RWPE2 (cell line): Measurements from ENCODE around the gene PIH1D1.

ENCODE experiments used
- ATAC-seq: fragments of 200-7000 bp; cut with Tn5 transposase; 3 replicates; pipeline ENCODE4 v1.9.1; 2021; ENCODE audit warnings: low read depth
- DNase-seq: peaks from one replicate; pipeline ENCODE4 v3.0.0-alpha.2; 2020; ENCODE audit warnings: low spot score
- H3K27ac ChIP-seq: fragments of 450-650 bp; 2 replicates; pipeline ENCODE4 v1.5.1; 2017; ENCODE audit warnings: mild to moderate bottlenecking; ENCODE audit not compliant: poor library complexity, severe bottlenecking
- H3K27me3 ChIP-seq: fragments of 250-450 bp; sonication (Bioruptor Pico); 2 replicates; pipeline ENCODE4 v1.5.1; 2021; ENCODE audit warnings: mild to moderate bottlenecking, moderate library complexity; ENCODE audit not compliant: insufficient read depth, poor library complexity, severe bottlenecking
- H3K36me3 ChIP-seq: fragments of 250-450 bp; sonication (Bioruptor Pico); 2 replicates; pipeline ENCODE4 v1.5.1; 2020; ENCODE audit warnings: low read depth, mild to moderate bottlenecking, moderate library complexity
- H3K4me1 ChIP-seq: fragments of 250-450 bp; sonication (Bioruptor Pico); 2 replicates; pipeline ENCODE4 v1.5.1; 2021; ENCODE audit warnings: mild to moderate bottlenecking, moderate library complexity; ENCODE audit not compliant: insufficient read depth, poor library complexity, severe bottlenecking
- H3K4me3 ChIP-seq: fragments of 250-450 bp; sonication (Bioruptor Pico); 2 replicates; pipeline ENCODE4 v1.5.1; 2021; ENCODE audit warnings: mild to moderate bottlenecking, moderate library complexity; ENCODE audit not compliant: severe bottlenecking
- H3K9me3 ChIP-seq: fragments of 250-450 bp; sonication (Bioruptor Pico); 2 replicates; pipeline ENCODE4 v1.5.1; 2021; ENCODE audit warnings: mild to moderate bottlenecking, moderate library complexity; ENCODE audit not compliant: severe bottlenecking
- CTCF ChIP-seq: fragments of 450-650 bp; IDR thresholded peaks from one replicate; pipeline ENCODE4 v1.5.1; 2017; ENCODE audit warnings: mild to moderate bottlenecking, moderate library complexity; ENCODE audit not compliant: poor library complexity, severe bottlenecking

Gene PIH1D1

DNA sequence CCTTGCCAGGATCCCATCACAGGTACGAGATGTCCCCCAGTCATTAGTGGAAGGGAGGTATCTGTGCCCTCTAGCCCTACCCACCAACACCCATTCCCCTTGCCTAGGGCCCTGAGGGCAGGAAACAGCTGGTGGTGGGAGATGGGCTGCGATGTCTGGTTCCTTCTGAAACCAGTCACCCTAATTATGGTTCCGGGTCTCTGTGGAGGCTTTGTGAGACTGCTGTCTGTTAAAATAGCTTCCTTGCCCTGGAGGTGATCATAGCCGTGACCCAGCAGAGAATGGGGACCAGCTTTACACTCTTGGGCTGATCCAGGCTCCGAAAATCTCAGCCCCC lies 6.9 kb upstream of the PIH1D1 start:
- Histone ChIP-seq H3K27ac (no peak overlapping the region), H3K9me3 (no peaks in the 10 kb centered on the region), H3K4me3 (no peak overlapping the region), H3K27me3 (no peaks in the 10 kb centered on the region), H3K4me1 (peaks cover 6% of the 10 kb centered on the region), H3K36me3 (peaks cover 10% of the 10 kb centered on the region)
- ATAC-seq (no peak), DNase-seq (no peak)
- no peak for TF ChIP-seq CTCF

DNA sequence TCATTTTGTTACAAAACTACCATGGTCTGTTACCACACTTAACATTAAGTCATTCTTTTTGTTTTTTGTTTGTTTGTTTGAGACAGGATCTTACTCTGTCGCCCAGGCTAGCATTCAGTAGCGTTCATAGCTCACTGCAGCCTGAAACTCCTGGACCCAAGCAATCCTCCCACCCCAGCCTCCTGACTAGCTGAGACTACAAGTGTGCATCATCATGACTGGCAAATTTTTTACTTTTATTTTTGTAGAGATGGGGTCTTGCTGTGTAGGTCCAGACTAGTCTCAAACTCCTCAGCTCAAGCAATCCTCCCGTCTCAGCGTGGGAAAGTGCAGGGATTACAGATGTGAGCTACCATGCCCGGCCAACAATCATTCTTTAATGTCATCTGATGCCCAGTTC lies 4.7 kb upstream of the PIH1D1 start:
- no peak for ATAC-seq
- H3K4me1 ChIP-seq, result peaks cover 6% of the 10 kb centered on the region
- DNase-seq, result no peak
- peaks cover 10% of the 10 kb centered on the region for H3K36me3 ChIP-seq
- H3K27me3 ChIP-seq, result no peaks in the 10 kb centered on the region
- TF ChIP-seq CTCF, result no peak
- no peak overlapping the region for H3K4me3 ChIP-seq
- H3K27ac ChIP-seq, result no peak overlapping the region
- H3K9me3 ChIP-seq, result no peaks in the 10 kb centered on the region

DNA sequence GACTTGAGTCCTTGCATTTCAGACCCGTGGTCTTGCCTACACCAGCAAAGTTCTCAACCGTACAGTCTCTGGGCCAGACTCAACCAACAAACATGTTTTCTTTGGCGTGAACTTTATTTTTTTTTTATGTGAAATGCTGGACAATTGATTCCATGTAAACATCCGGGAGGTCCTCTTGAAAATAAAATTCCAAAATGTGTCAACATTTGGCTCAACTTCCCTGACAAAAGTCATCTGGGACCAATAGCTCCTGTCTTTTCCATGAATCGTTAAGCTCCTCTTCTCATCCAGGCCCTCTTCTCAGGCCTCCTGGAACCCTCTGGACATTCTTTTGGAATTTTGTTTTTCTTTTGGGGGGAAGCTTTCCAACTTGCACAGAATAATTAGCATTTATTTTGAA lies 4.2 kb upstream of the PIH1D1 start:
- ATAC-seq, result no peak
- Histone ChIP-seq H3K36me3 (peaks cover 10% of the 10 kb centered on the region), H3K27ac (no peak overlapping the region)

GRCh38 chr19:49453757-49454240 lies 2.2 kb upstream of the PIH1D1 start:
- Histone ChIP-seq H3K9me3 (no peaks in the 10 kb centered on the region), H3K27ac (peak overlapping the region; percentile 81), H3K36me3 (peaks cover 21% of the 10 kb centered on the region), H3K4me3 (peak overlapping the region; percentile 47), H3K4me1 (peaks cover 6% of the 10 kb centered on the region), H3K27me3 (no peaks in the 10 kb centered on the region)
- ATAC-seq (no peak), DNase-seq (no peak)
- no peak for TF ChIP-seq CTCF

More for the DNA sequence above, 4.2 kb upstream of the PIH1D1 start:
- no peak for TF ChIP-seq CTCF
- Histone ChIP-seq H3K4me1 (peaks cover 6% of the 10 kb centered on the region), H3K9me3 (no peaks in the 10 kb centered on the region), H3K27me3 (no peaks in the 10 kb centered on the region), H3K4me3 (no peak overlapping the region)
- DNase-seq, result no peak

DNA sequence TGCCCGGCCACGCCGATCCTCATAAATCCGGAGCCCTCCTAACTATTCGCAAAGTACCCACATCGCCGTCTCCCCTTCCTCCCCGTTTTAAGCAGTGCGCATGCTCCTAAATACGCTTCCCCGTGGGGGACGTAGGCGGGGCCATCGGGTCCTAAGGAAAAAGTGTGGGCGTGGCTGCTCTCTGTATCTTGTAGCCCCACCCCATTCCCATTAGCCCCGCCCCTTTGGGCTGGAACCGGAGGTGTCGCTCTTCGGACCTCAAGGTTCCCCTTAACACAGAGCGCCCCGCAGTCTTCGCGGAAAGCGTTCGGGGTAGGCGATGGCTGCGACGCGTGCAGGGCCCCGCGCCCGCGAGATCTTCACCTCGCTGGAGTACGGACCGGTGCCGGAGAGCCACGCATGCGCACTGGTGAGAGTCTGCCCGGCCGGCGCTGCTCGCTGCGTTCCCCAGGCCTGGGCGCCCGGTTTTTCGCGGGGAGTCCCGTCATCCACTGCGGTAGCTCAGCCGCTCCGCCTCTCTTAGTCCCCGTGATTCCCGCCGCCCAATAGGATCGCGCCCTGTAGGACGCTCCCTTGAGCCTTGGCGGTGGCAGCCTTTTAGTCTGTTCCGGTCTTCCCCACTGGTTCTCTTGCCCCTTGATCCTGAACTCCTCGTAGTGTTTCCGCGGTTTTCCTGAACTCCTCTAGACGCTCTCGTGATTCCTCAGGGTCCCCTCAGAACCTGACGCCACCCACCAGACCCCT lies 1.6 kb upstream of the PIH1D1 start, which contains the start of gene ALDH16A1:
Gene ALDH16A1 (plus strand): TSS at position 213 of the 744 bp plus-strand sequence. CDS start 107 bp downstream, at position 320.
- peaks cover 6% of the 10 kb centered on the region for H3K4me1 ChIP-seq
- H3K27ac ChIP-seq, result peak within 1 kb of the TSS; percentile 81
- no peak for TF ChIP-seq CTCF
- peaks cover 26% of the 10 kb centered on the region for H3K36me3 ChIP-seq
- no peaks in the 10 kb centered on the region for H3K27me3 ChIP-seq
- ATAC-seq (peak; percentile 94), DNase-seq (peak; percentile 97)
- H3K9me3 ChIP-seq, result no peaks in the 10 kb centered on the region
- H3K4me3 ChIP-seq, result peak within 1 kb of the TSS; percentile 76
